Lung (tissue), 16 donors: ENCODE results near the gene SEMA6B. TPM values are rescaled to one million over a fixed set of nuclear protein-coding genes. Genes with fewer than 3 reads are reported as not detected.

Experiments used
- ATAC-seq: fragments of 200-7000 bp; cut with Tn5 transposase; one replicate; pipeline ENCODE4 v1.9.1; 2020; ENCODE audit warnings: moderate number of reproducible peaks; ENCODE audit not compliant: insufficient read depth, low FRiP score
- DNase-seq, 3 donors: peaks; one replicate each; pipeline ENCODE4 v3.0.0-alpha.2; 2013 to 2017
- H3K27ac ChIP-seq, 2 donors: one replicate each; pipeline ENCODE4 v1.5.1; 2013; ENCODE audit warnings: mild to moderate bottlenecking in 2 of 2, moderate library complexity in 2 of 2, control low read depth in 1 of 2, inconsistent platforms in 1 of 2, low read depth in 1 of 2, low read length in 1 of 2
- H3K27me3 ChIP-seq, 3 donors: one replicate each; pipeline ENCODE4 v1.5.1; 2013; ENCODE audit warnings: low read length in 2 of 3; ENCODE audit not compliant: control insufficient read depth in 3 of 3, insufficient read depth in 3 of 3
- H3K36me3 ChIP-seq, 4 donors: one replicate each; pipeline ENCODE4 v1.5.1; 2013; ENCODE audit warnings: low read length in 4 of 4, mild to moderate bottlenecking in 1 of 4, moderate library complexity in 1 of 4; ENCODE audit not compliant: control insufficient read depth in 4 of 4, insufficient read depth in 4 of 4
- H3K4me1 ChIP-seq, 5 donors: one replicate each; pipeline ENCODE4 v1.5.1; 2013; ENCODE audit warnings: low read length in 5 of 5, mild to moderate bottlenecking in 2 of 5, moderate library complexity in 1 of 5; ENCODE audit not compliant: control insufficient read depth in 5 of 5, insufficient read depth in 5 of 5
- H3K4me3 ChIP-seq: one replicate; pipeline ENCODE4 v1.5.1; 2013; ENCODE audit warnings: mild to moderate bottlenecking, control low read depth, moderate library complexity
- H3K9ac ChIP-seq, 2 donors: one replicate each; pipeline ENCODE4 v1.5.1; 2013; ENCODE audit warnings: low read length in 2 of 2, control low read depth in 1 of 2; ENCODE audit not compliant: insufficient read depth in 1 of 2
- H3K9me3 ChIP-seq, 4 donors: one replicate each; pipeline ENCODE4 v1.5.1; 2013; ENCODE audit warnings: low read length in 3 of 4, mild to moderate bottlenecking in 1 of 4, moderate library complexity in 1 of 4; ENCODE audit not compliant: control insufficient read depth in 4 of 4, insufficient read depth in 3 of 4
- CTCF ChIP-seq: IDR thresholded peaks from 2 replicates; pipeline ENCODE4 v1.5.1; 2012; ENCODE audit warnings: mild to moderate bottlenecking; ENCODE audit errors: control extremely low read depth, extremely low read depth
- WGBS, 2 donors: extraction: QIAGEN DNeasy Blood & Tissue Kit; methylation state at CpG; one replicate each; pipeline ENCODE4 v1.1.7; 2013; 5-methylcytosine and 5-hydroxymethylcytosine counted together
- long read RNA-seq, 5 donors: transcript quantifications; one replicate each; lab custom pipeline, GENCODE V29; 2026
- polyA plus RNA-seq, 2 donors: library from polyadenylated mRNA; stranded (reverse); fragments of 200-250 nt; gene quantifications; one replicate each; pipeline ENCODE4 v1.2.1, GENCODE V29; 2013
- total RNA-seq, 2 donors: library from RNA; depleted of rRNA in 1 of 2; stranded (reverse); fragments of >200 nt in 1 of 2; gene quantifications; one replicate each; pipeline ENCODE4 v1.2.1, GENCODE V29; 2014 to 2021
- donor health status: control.
- donor health status: control.
- donor health status: Bipolar disorder and iron deficiency.
- donor health status: healthy.
- donor health status: DM: yes; HTN: yes; CAD: no.

SEMA6B gene
- total RNA-seq = 10 to 100 TPM in 1 of 2 donors, 1 to 10 TPM in 1; 3.2 to 22.8 TPM
- 10 to 100 TPM; 17.3 to 38.5 TPM for polyA plus RNA-seq
- long read RNA-seq, donor 1 = 0 reads
- long read RNA-seq, donor 2 = 0 reads
- long read RNA-seq, donor 3 = 0 reads
- long read RNA-seq, donor 4 = 0 reads
- long read RNA-seq, donor 5 = 0 reads

- H3K27ac ChIP-seq = peak within 1 kb of the TSS; percentile 68 to 69
- no peak for ATAC-seq
- H3K27me3 ChIP-seq = no peaks in the 10 kb centered on the region
- peak within 1 kb of the TSS; percentile 58 for H3K4me3 ChIP-seq
- 8 to 34% methylated on average over 13 of the region's 13 CpGs for WGBS, 2 donors
- TF ChIP-seq CTCF = no peak
- peak in 2 of 3 donors; percentile 17 to 31 for DNase-seq
- peaks cover 0 to 6% (median 0%) of the 10 kb centered on the region in 5 donors for H3K4me1 ChIP-seq
- H3K9me3 ChIP-seq = no peaks in the 10 kb centered on the region
- H3K36me3 ChIP-seq = peaks cover 0 to 5% (median 0%) of the 10 kb centered on the region in 4 donors
- no peak within 1 kb of the TSS for H3K9ac ChIP-seq
These were observed at the start of gene SEMA6B for GRCh38 chr19:4559569-4559968. Gene SEMA6B, minus strand, starts transcription at chr19:4559684. Its CDS starts 1,227 bp downstream, at chr19:4558457.

- no peak overlapping the region for H3K9ac ChIP-seq
- TF ChIP-seq CTCF = no peak
- peaks cover 0 to 5% (median 0%) of the 10 kb centered on the region in 5 donors for H3K4me1 ChIP-seq
- H3K9me3 ChIP-seq = peaks cover 0 to 2% (median 0%) of the 10 kb centered on the region in 4 donors
- H3K27me3 ChIP-seq = peaks cover 3 to 4% (median 4%) of the 10 kb centered on the region in 3 donors
- DNase-seq = peak in 2 of 3 donors; percentile 31 to 37
- no peak for ATAC-seq
- H3K36me3 ChIP-seq = no peaks in the 10 kb centered on the region
- 14 to 16% methylated on average over 35 of the region's 35 CpGs for WGBS, 2 donors
- H3K4me3 ChIP-seq = no peak overlapping the region
- H3K27ac ChIP-seq = no peak overlapping the region
These were observed 47.6 kb upstream of the SEMA6B start for GRCh38 chr19:4606921-4607678.

- Histone ChIP-seq H3K4me3 (no peak overlapping the region), H3K9me3 (peaks cover 0 to 2% (median 0%) of the 10 kb centered on the region in 4 donors), H3K27ac (no peak overlapping the region), H3K4me1 (peaks cover 0 to 5% (median 0%) of the 10 kb centered on the region in 5 donors), H3K9ac (no peak overlapping the region), H3K27me3 (peaks cover 3 to 4% (median 4%) of the 10 kb centered on the region in 3 donors), H3K36me3 (no peaks in the 10 kb centered on the region)
- TF ChIP-seq CTCF = no peak
- ATAC-seq = no peak
- 80 to 82% methylated on average over 5 of the region's 5 CpGs for WGBS, 2 donors
- no peak for DNase-seq
These were observed 46.7 kb upstream of the SEMA6B start for GRCh38 chr19:4606181-4606580.
